Gastroesophageal sphincter (tissue), 4 donors: ENCODE measurements around the gene RNF208. TPM values are rescaled to one million over a fixed set of nuclear protein-coding genes. Genes with fewer than 3 reads are reported as not detected.
A peak's percentile ranks its signal among the peaks of the same experiment; 100 is the strongest.

Source experiments
- ATAC-seq: fragments of 150-250 bp; one replicate; pipeline ENCODE4 v1.9.1; 2016; ENCODE audit warnings: mild to moderate bottlenecking, moderate library complexity
- H3K27ac ChIP-seq, 4 donors: fragments of 200-600 bp; sonication (generic) in 3 of 4; 1 replicate in 3 of 4; 2 replicates in 1 of 4; pipeline ENCODE4 v1.5.1; 2016 to 2019
- H3K27me3 ChIP-seq: fragments of 200-600 bp; sonication (generic); one replicate; pipeline ENCODE4 v1.5.1; 2019
- H3K36me3 ChIP-seq, 2 donors: fragments of 200-600 bp; sonication (generic); one replicate each; pipeline ENCODE4 v1.5.1; 2019; ENCODE audit warnings: control low read depth in 1 of 2
- H3K4me1 ChIP-seq, 3 donors: fragments of 200-600 bp; sonication (generic); 1 replicate in 2 of 3; 2 replicates in 1 of 3; pipeline ENCODE4 v1.5.1; 2016 to 2019; ENCODE audit warnings: control low read depth in 2 of 3
- H3K4me3 ChIP-seq, 2 donors: fragments of 200-600 bp; sonication (generic); one replicate each; pipeline ENCODE4 v1.5.1; 2019; ENCODE audit warnings: mild to moderate bottlenecking in 1 of 2, moderate library complexity in 1 of 2
- H3K9me3 ChIP-seq, 3 donors: fragments of 200-600 bp; sonication (generic); one replicate each; pipeline ENCODE4 v1.5.1; 2017 to 2019; ENCODE audit warnings: control low read depth in 2 of 3
- CTCF ChIP-seq, 4 experiments: fragments of 200-600 bp in 2 of 4; fragments of 450-650 bp in 2 of 4; sonication (generic) in 1 of 4; IDR thresholded peaks; one replicate each; pipeline ENCODE4 v1.5.1; 2017 to 2019; ENCODE audit warnings: antibody characterized with exemption in 4 of 4, mild to moderate bottlenecking in 2 of 4, moderate library complexity in 2 of 4
- EP300 ChIP-seq: sonication (generic); formaldehyde crosslinking; IDR thresholded peaks from one replicate; pipeline ENCODE4 v1.6.1; 2017; ENCODE audit warnings: antibody characterized with exemption, mild to moderate bottlenecking
- POLR2A ChIP-seq, 2 donors: fragments of 450-650 bp; IDR thresholded peaks; one replicate each; pipeline ENCODE4 v1.6.1; 2017; ENCODE audit warnings: antibody characterized with exemption in 2 of 2, mild to moderate bottlenecking in 2 of 2, moderate library complexity in 1 of 2
- POLR2AphosphoS5 ChIP-seq: sonication (generic); formaldehyde crosslinking; IDR thresholded peaks from one replicate; pipeline ENCODE4 v1.6.1; 2017; ENCODE audit warnings: antibody characterized with exemption
- WGBS, 2 donors: methylation state at CpG; one replicate each; pipeline ENCODE4 v1.1.5; 2018; ENCODE audit warnings: low coverage in 1 of 2; 5-methylcytosine and 5-hydroxymethylcytosine counted together
- total RNA-seq, 4 donors: library from RNA; depleted of rRNA; stranded (reverse); fragments of >200 nt; gene quantifications; one replicate each; pipeline ENCODE4 v1.1.0, GENCODE V29; 2016

The RNF208 gene
- total RNA-seq, 4 donors from 2014 or later = 1.6 to 5.3 (median 3.1) TPM; not detected in 1

GRCh38 chr9:137192448-137192780 is 29.6 kb downstream of the RNF208 start:
- 67 to 69% methylated on average over 1 to 3 of the region's 10 CpGs for WGBS, 2 donors
- no peak for ATAC-seq
- Histone ChIP-seq H3K27me3 (no peaks in the 10 kb centered on the region), H3K27ac (peak overlapping the region in 1 of 4 donors; percentile 14), H3K36me3 (peaks cover 0 to 26% of the 10 kb centered on the region in 2 donors), H3K4me1 (peaks cover 6 to 74% (median 19%) of the 10 kb centered on the region in 3 donors), H3K9me3 (no peaks in the 10 kb centered on the region), H3K4me3 (no peak overlapping the region)
- no peak for TF ChIP-seq EP300
- TF ChIP-seq POLR2AphosphoS5 = no peak
- TF ChIP-seq CTCF (IDR thresholded peaks at IDR 0.05) = no peak
- TF ChIP-seq POLR2A (IDR thresholded peaks at IDR 0.05) = no peak

GRCh38 chr9:137191691-137192447 is 30.2 kb downstream of the RNF208 start:
- no peaks in the 10 kb centered on the region for H3K27me3 ChIP-seq
- H3K27ac ChIP-seq = peak overlapping the region in 2 of 4 donors; percentile 16 to 97
- no peaks in the 10 kb centered on the region for H3K9me3 ChIP-seq
- TF ChIP-seq POLR2AphosphoS5 (no peak), EP300 (no peak), CTCF (IDR thresholded peaks at IDR 0.05) (no peak), POLR2A (IDR thresholded peaks at IDR 0.05) (no peak)
- H3K4me1 ChIP-seq = peaks cover 6 to 74% (median 24%) of the 10 kb centered on the region in 3 donors
- H3K36me3 ChIP-seq = peaks cover 0 to 26% of the 10 kb centered on the region in 2 donors
- no peak overlapping the region for H3K4me3 ChIP-seq
- ATAC-seq = no peak
- WGBS, 2 donors = no CpG with 5 or more reads among the region's 22 CpGs

- no peaks in the 10 kb centered on the region for H3K27me3 ChIP-seq
- H3K4me3 ChIP-seq = no peak overlapping the region
- H3K9me3 ChIP-seq = no peaks in the 10 kb centered on the region
- no peak for ATAC-seq
- peaks cover 6 to 79% (median 30%) of the 10 kb centered on the region in 3 donors for H3K4me1 ChIP-seq
- H3K27ac ChIP-seq = peak overlapping the region in 3 of 4 donors; percentile 16 to 99 (median 97)
- TF ChIP-seq POLR2A (IDR thresholded peaks at IDR 0.05) = no peak
- no peak for TF ChIP-seq POLR2AphosphoS5
- TF ChIP-seq EP300 = no peak
- TF ChIP-seq CTCF (IDR thresholded peaks at IDR 0.05) = no peak
- WGBS, 2 donors = 70% methylated on average over 3 of the region's 3 CpGs; no CpG with 5 or more reads in 1 of the 2 donors
- H3K36me3 ChIP-seq = peaks cover 0 to 29% of the 10 kb centered on the region in 2 donors
Observed at GRCh38 chr9:137191245-137191644, 30.8 kb downstream of the RNF208 start.

GRCh38 chr9:137190315-137190856 is 31.7 kb downstream of the RNF208 start:
- no peak overlapping the region for H3K4me3 ChIP-seq
- no peak for ATAC-seq
- H3K27me3 ChIP-seq = no peaks in the 10 kb centered on the region
- peaks cover 0 to 38% of the 10 kb centered on the region in 2 donors for H3K36me3 ChIP-seq
- peak overlapping the region in 3 of 4 donors; percentile 97 to 99 (median 99) for H3K27ac ChIP-seq
- no peaks in the 10 kb centered on the region for H3K9me3 ChIP-seq
- H3K4me1 ChIP-seq = peaks cover 6 to 79% (median 36%) of the 10 kb centered on the region in 3 donors
- 40 to 92% methylated on average over 1 to 2 of the region's 9 CpGs for WGBS, 2 donors
- TF ChIP-seq CTCF (IDR thresholded peaks at IDR 0.05) (no peak), POLR2A (IDR thresholded peaks at IDR 0.05) (no peak), POLR2AphosphoS5 (no peak), EP300 (no peak)
